Measurements from ENCODE around the gene CEP350.

Gene CEP350

GRCh38 chr1:180160357-180160756 lies 205.7 kb downstream of the CEP350 start:
- Histone ChIP-seq H3K27ac (ENCODE audit: low read depth, low read length) (no peak overlapping the region), H3K36me3 (ENCODE audit: insufficient read depth, low read length) (no peaks in the 10 kb centered on the region), H3K4me1 (ENCODE audit: insufficient read depth, low read length) (peaks cover 12% of the 10 kb centered on the region), H3K9ac (ENCODE audit: low read depth, low read length) (no peak overlapping the region), H3K9me3 (ENCODE audit: insufficient read depth, low read depth, low read length) (no peaks in the 10 kb centered on the region), H3K4me3 (ENCODE audit: low read length) (no peak overlapping the region), H3K27me3 (ENCODE audit: insufficient read depth, low read length) (peaks cover 12% of the 10 kb centered on the region; the same call in 1 of the 2 replicates)
- WGBS = 94% methylated on average over 1 of the region's 1 CpG

DNA sequence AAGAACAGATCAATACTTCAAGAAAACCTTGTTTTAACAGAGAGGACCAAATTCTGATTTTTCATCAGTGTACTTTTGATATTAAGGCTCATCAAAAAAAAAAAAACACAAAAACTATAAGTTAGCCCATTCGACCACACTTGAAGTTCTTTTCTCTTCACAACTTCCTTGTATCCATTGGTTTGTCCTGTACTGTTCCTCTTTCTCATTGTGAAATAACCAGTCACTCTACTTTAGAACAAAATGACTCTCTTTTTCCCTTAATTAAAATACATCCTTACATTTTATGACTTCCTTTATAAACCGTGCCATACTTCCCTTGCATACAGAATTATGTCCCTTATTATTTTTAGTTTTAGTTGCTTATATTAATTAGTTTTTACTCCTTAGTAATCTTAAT lies 208.4 kb downstream of the CEP350 start:
- WGBS = 84% methylated on average over 2 of the region's 2 CpGs
- H3K9ac ChIP-seq (ENCODE audit: low read depth, low read length) = no peak overlapping the region
- H3K27me3 ChIP-seq (ENCODE audit: insufficient read depth, low read length) = no peaks in the 10 kb centered on the region
- H3K9me3 ChIP-seq (ENCODE audit: insufficient read depth, low read depth, low read length) = no peaks in the 10 kb centered on the region
- no peak overlapping the region for H3K4me3 ChIP-seq (ENCODE audit: low read length)
- 0 out of 2 replicates have a peak, but pooled peaks cover 2% of the 10 kb centered on the region for H3K36me3 ChIP-seq (ENCODE audit: insufficient read depth, low read length)
- peaks cover 20% of the 10 kb centered on the region for H3K4me1 ChIP-seq (ENCODE audit: insufficient read depth, low read length)
- no peak overlapping the region for H3K27ac ChIP-seq (ENCODE audit: low read depth, low read length)

Measured in HUES64 (cell line).